GM10266 (cell line): Measurements from ENCODE around the gene CUTC.

Experiments
- DNase-seq: peaks from one replicate; pipeline ENCODE4 v3.0.0; 2012; ENCODE audit errors: extremely low spot score
- TF ChIP-seq, protein P1 (sequence below): IDR thresholded peaks from 2 replicates; pipeline ENCODE4 v1.5.1; 2012; ENCODE audit warnings: mild to moderate bottlenecking, low read depth; ENCODE audit not compliant: control insufficient read depth, insufficient read depth; ENCODE audit errors: missing control alignments

The CUTC gene

DNA sequence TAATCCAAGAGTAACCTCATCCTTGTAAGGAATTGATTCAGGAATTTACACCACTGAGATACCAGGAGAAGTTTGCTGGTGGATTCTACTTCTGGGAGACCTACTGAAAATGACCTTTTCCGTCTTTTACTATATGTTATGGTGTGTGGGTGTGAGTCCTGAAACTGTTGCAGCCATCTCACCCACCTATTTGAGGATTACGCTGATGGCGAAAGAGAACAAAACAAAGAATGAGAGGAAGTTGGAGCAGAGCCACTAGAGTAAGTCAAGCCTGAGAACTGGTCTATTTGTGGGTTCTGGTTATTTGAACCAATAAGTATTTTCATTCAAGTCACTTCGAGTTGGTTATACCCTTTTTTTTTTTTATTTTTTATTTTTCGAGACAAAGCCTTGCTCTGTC is 37.7 kb downstream of the CUTC start:
- TF ChIP-seq, protein P1, sequence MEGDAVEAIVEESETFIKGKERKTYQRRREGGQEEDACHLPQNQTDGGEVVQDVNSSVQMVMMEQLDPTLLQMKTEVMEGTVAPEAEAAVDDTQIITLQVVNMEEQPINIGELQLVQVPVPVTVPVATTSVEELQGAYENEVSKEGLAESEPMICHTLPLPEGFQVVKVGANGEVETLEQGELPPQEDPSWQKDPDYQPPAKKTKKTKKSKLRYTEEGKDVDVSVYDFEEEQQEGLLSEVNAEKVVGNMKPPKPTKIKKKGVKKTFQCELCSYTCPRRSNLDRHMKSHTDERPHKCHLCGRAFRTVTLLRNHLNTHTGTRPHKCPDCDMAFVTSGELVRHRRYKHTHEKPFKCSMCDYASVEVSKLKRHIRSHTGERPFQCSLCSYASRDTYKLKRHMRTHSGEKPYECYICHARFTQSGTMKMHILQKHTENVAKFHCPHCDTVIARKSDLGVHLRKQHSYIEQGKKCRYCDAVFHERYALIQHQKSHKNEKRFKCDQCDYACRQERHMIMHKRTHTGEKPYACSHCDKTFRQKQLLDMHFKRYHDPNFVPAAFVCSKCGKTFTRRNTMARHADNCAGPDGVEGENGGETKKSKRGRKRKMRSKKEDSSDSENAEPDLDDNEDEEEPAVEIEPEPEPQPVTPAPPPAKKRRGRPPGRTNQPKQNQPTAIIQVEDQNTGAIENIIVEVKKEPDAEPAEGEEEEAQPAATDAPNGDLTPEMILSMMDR: no peak
- no peak for DNase-seq

GRCh38 chr10:99770408-99771045 is 38.5 kb downstream of the CUTC start:
- DNase-seq: no peak
- TF ChIP-seq, protein P1: no peak

DNA sequence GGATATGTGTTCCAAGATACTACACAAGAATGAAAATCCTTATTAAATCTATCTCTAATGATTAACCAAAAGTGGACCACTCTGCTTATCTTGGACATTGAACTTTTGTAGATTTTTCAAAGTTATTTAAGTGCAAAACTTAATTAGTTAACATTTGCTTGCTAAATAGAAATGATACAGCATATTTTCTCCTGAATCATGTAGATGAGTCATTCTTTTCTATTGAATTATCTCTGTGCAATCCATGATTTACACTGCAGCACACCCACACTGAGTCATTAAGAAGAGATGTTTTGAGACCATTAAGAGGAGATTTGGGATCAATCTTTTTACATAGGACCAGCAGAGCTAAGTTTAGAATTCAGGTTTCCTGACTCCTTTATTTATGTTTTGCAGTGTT is 43.8 kb downstream of the CUTC start:
- DNase-seq: no peak
- TF ChIP-seq, protein P1: no peak

DNA sequence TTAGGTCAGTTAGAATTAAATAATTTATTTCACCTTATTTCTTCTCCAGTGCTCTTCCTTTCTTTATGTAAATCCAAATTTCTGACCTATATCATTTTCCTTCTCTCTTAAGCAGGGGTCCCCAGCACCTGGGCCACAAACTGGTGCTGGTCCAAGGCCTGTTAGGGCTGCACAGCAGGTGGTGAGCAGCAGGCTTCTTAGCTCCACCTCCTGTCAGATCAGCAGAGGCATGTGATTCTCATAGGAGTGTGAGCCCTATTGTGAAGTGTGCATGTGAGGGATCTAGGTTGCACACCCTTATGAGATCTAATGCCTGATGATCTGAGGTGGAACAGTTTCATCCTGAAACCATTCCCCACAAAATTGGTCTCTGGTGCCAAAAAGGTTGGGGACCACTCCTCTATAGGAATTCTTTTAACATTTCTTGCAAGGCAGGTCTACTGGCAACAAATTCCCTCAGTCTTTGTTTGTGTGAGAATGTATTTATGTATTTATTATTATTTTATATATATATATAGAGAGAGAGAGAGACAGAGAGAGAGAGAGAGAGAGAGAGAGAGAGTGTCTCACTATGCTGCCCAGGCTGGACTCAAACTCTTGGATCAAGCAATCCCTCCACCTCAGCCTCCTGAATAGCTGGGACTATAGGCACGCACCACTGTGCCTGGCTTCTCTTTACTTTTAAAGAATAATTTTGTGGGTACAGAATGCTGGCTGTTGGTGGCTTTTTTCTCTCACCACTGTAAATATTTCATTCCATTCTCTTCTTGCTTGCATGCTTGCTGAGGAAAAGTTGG is 46.1 kb downstream of the CUTC start:
- TF ChIP-seq, protein P1: no peak
- DNase-seq: no peak

DNA sequence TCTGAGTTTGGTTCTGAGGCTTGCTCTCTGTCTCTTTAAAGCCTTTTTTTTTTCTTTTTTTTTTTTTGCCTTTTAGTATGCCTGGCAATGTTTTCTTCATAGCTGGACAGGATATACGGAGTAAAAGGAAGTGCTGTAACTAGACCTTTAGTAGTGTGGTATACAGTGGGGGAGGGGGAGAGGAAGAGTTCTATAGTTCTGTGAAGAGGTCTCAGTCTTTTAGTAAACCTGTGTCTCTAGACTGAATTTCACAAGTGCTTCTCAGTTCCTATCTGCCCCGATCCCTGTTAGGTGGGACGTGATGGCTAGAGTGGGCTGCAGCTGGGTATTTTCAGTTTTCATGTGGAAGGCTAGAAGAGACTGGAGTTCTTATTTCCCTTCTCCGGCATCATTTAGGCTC is 47.3 kb downstream of the CUTC start:
- DNase-seq: no peak
- TF ChIP-seq, protein P1: no peak

- TF ChIP-seq, protein P1: no peak
- no peak for DNase-seq
Measured at GRCh38 chr10:99781734-99782429, 49.8 kb downstream of the CUTC start.
